HG03520 (cell line): ENCODE data around the gene TMC6.
"Not testable (repeated sequence)": the region's sequence is repeated elsewhere in the genome, so short reads cannot be mapped to it uniquely, and the experiment has no call there.

ENCODE experiments used
- ATAC-seq: cut with Tn5 transposase; IDR thresholded peaks from one replicate; pipeline ENCODE4 v1.9.1; 2021; ENCODE audit warnings: mild to moderate bottlenecking, moderate library complexity; ENCODE audit not compliant: unreplicated experiment

The TMC6 gene

GRCh38 chr17:78128551-78129350 is at the start of gene TMC6:
TSS of gene TMC6 (minus strand) at chr17:78128755. CDS start at chr17:78126832, 1,923 bp downstream.
- no peak for ATAC-seq

GRCh38 chr17:78176548-78177025 is 48.0 kb upstream of the TMC6 start:
- ATAC-seq = no peak

GRCh38 chr17:78175643-78175981 is 47.1 kb upstream of the TMC6 start:
- no peak for ATAC-seq

- ATAC-seq = no peak
Observed at GRCh38 chr17:78174870-78175642, 46.5 kb upstream of the TMC6 start.

- no peak for ATAC-seq
Observed at GRCh38 chr17:78174346-78174869, 45.9 kb upstream of the TMC6 start.

- no peak for ATAC-seq
Observed at GRCh38 chr17:78173097-78173715, 44.7 kb upstream of the TMC6 start.

GRCh38 chr17:78172249-78173051 is 43.9 kb upstream of the TMC6 start:
- ATAC-seq = no peak

- ATAC-seq = not testable (repeated sequence)
Observed at GRCh38 chr17:78171591-78172248, 43.2 kb upstream of the TMC6 start.

- ATAC-seq = no peak
Observed at GRCh38 chr17:78170692-78171590, 42.4 kb upstream of the TMC6 start.

- peak; percentile 18 for ATAC-seq
Observed at GRCh38 chr17:78168903-78169793, 40.6 kb upstream of the TMC6 start.

GRCh38 chr17:78168242-78168902 is 39.8 kb upstream of the TMC6 start, which contains the start of gene SYNGR2:
TSS of gene SYNGR2 (plus strand) at chr17:78168581. CDS start at chr17:78168617, 36 bp downstream.
- peak; percentile 44 for ATAC-seq

GRCh38 chr17:78166416-78166815 is 37.9 kb upstream of the TMC6 start:
- no peak for ATAC-seq

- no peak for ATAC-seq
Observed at GRCh38 chr17:78164748-78165607, 36.4 kb upstream of the TMC6 start.

- no peak for ATAC-seq
Observed at GRCh38 chr17:78163881-78164747, 35.6 kb upstream of the TMC6 start.

- no peak for ATAC-seq
Observed at GRCh38 chr17:78159575-78160158, 31.1 kb upstream of the TMC6 start.
